SK-N-SH treated with all-trans-retinoic acid at 6 μM for 48 hours (cell line): ENCODE measurements around the gene OTUD3.

Experiments
- SNAI2 ChIP-seq: fragments of 250-450 bp; sonication (Bioruptor Pico); IDR thresholded peaks from 2 replicates; pipeline ENCODE4 v1.5.0; 2020; ENCODE audit warnings: mild to moderate bottlenecking, moderate library complexity
- ZNF70 ChIP-seq: fragments of 450-650 bp; formaldehyde crosslinking; IDR thresholded peaks from 2 replicates; pipeline ENCODE4 v1.5.0; 2020; ENCODE audit warnings: mild to moderate bottlenecking, moderate library complexity

GRCh38 chr1:19946331-19946751 lies 64.1 kb downstream of the OTUD3 start:
- TF ChIP-seq ZNF70 (CRISPR knock-in tag) = no peak
- no peak for TF ChIP-seq SNAI2 (CRISPR knock-in tag)
